NB4 (cell line): ENCODE results near the gene PHLDA3.

Experiments
- CTCF ChIP-seq: IDR thresholded peaks from one replicate; pipeline ENCODE4 v1.5.1; 2012; ENCODE audit warnings: low read depth, low read length
- POLR2A ChIP-seq: IDR thresholded peaks from 2 replicates; pipeline ENCODE4 v1.6.1; 2011; ENCODE audit warnings: mild to moderate bottlenecking; ENCODE audit not compliant: insufficient read length; ENCODE audit errors: extremely low read depth

- no peak for TF ChIP-seq CTCF
- no peak for TF ChIP-seq POLR2A
These were observed 37.1 kb upstream of the PHLDA3 start for GRCh38 chr1:201506092-201506491.
